Stomach (tissue), 4 donors: ENCODE data around the gene TAB2.

Source experiments
- EP300 ChIP-seq: sonication (generic); formaldehyde crosslinking; IDR thresholded peaks from one replicate; pipeline ENCODE4 v1.6.1; 2017; ENCODE audit warnings: antibody characterized with exemption
- POLR2A ChIP-seq, 4 donors: fragments of 450-650 bp; IDR thresholded peaks; one replicate each; pipeline ENCODE4 v1.6.1; 2016; ENCODE audit warnings: antibody characterized with exemption in 4 of 4, control low read depth in 2 of 4, mild to moderate bottlenecking in 1 of 4, moderate library complexity in 1 of 4
- POLR2AphosphoS5 ChIP-seq, 3 donors: sonication (generic); formaldehyde crosslinking; IDR thresholded peaks; one replicate each; pipeline ENCODE4 v1.6.1; 2016; ENCODE audit warnings: antibody characterized with exemption in 3 of 3
- TF ChIP-seq, protein P1 (sequence below), 7 experiments: fragments of 450-650 bp in 4 of 7; fragments of 200-600 bp in 3 of 7; sonication (generic) in 3 of 7; IDR thresholded peaks; one replicate each; pipeline ENCODE4 v1.5.1; 2016 to 2019; ENCODE audit warnings: antibody characterized with exemption in 7 of 7, control low read depth in 2 of 7, mild to moderate bottlenecking in 1 of 7

DNA sequence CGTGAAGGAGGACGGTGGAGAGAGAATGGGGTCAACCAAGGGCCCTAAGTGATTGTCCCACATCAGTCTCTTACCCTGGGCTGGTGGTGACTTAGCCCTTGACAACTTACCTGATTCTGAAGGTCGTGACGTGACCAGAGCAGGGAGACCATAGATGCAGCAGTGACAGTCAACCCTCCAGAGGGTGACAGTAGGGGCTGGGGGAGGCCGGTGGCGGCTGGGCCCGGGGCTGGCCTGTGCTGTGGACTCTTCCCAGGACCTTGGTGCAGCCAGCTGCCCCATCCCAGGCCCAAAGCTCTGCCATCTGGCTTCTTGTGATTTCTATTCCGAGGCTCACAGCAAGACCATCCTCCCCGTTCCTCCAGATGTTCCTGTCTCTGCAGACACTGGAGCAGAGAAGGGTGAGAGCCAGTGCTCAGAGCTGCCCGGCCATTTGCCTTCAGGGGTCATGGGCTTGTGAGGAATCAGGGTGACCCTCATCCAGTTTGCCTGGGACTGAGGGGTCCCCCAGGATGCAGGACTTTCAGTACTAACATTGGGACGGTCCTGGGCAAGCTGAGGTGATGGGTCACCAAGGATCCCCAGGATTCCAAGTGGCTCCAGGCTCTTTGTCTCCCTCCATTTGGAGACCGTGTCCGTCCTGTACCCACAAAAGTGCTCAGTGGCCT is 118.5 kb downstream of the TAB2 start:
- TF ChIP-seq, protein P1, sequence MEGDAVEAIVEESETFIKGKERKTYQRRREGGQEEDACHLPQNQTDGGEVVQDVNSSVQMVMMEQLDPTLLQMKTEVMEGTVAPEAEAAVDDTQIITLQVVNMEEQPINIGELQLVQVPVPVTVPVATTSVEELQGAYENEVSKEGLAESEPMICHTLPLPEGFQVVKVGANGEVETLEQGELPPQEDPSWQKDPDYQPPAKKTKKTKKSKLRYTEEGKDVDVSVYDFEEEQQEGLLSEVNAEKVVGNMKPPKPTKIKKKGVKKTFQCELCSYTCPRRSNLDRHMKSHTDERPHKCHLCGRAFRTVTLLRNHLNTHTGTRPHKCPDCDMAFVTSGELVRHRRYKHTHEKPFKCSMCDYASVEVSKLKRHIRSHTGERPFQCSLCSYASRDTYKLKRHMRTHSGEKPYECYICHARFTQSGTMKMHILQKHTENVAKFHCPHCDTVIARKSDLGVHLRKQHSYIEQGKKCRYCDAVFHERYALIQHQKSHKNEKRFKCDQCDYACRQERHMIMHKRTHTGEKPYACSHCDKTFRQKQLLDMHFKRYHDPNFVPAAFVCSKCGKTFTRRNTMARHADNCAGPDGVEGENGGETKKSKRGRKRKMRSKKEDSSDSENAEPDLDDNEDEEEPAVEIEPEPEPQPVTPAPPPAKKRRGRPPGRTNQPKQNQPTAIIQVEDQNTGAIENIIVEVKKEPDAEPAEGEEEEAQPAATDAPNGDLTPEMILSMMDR (IDR thresholded peaks at IDR 0.05): no peak
- TF ChIP-seq POLR2A (IDR thresholded peaks at IDR 0.05) (no peak), POLR2AphosphoS5 (IDR thresholded peaks at IDR 0.05) (no peak), EP300 (no peak)
